ENCODE results near the gene MSRB1. TPM values are rescaled to one million over a fixed set of nuclear protein-coding genes. Genes with fewer than 3 reads are reported as not detected.

Gene MSRB1
- total and polyA plus RNA-seq, 2 of the 13 experiments (the other 11 are each of a cell fraction or from before 2014, with no cell fraction given): 32.1 to 75.4 TPM

GRCh38 chr16:1907226-1907860, 35.7 kb downstream of the MSRB1 start:
- H3K9me3 ChIP-seq (ENCODE audit: low read length): no peaks in the 10 kb centered on the region
- CTCF ChIA-PET (ENCODE audit: low intra/inter-chr PET ratio, low total read pairs): no interaction called here
- peak; percentile 27 for ATAC-seq
- intact Hi-C loops (cut with micrococcal nuclease; ENCODE audit: unreplicated experiment) (no loop called here), in situ Hi-C loops (cut with HindIII; ENCODE audit: extremely low pct_ligation_motif_present, low pct_unique_long_range_greater_than_20kb) (no loop called here)
- H3K27ac ChIP-seq (ENCODE audit: extremely low read length, insufficient read depth, low read length): no peak overlapping the region
- H4K20me1 ChIP-seq (ENCODE audit: insufficient read depth, low read length): no peaks in the 10 kb centered on the region
- H3K4me3 ChIP-seq (replicated peaks in 1 of 3; ENCODE audit: insufficient read depth in 1 of 3, low read depth in 2 of 3, low read length in 3 of 3): no peak overlapping the region
- no TSS peak for BruUV-seq (replicated peaks)
- no peak for FAIRE-seq
- WGBS (ENCODE audit: low lambda C conversion rate): 30% methylated on average over 2 of the region's 17 CpGs
- no peak overlapping the region for H3K9ac ChIP-seq (ENCODE audit: insufficient read depth, low read depth, low read length)
- POLR2A ChIA-PET: no interaction called here
- H3K27me3 ChIP-seq (ENCODE audit: control insufficient read depth in 1 of 2, insufficient read depth in 2 of 2, low read length in 2 of 2): peaks cover 21 to 71% of the 10 kb centered on the region in 2 experiments
- H3K36me3 ChIP-seq (replicated peaks in 1 of 2; ENCODE audit: control insufficient read depth in 1 of 2, insufficient read depth in 2 of 2, low read length in 2 of 2): no peaks in the 10 kb centered on the region
- H2AFZ ChIP-seq (ENCODE audit: low read length): no peak overlapping the region
- no peaks in the 10 kb centered on the region for H3K4me1 ChIP-seq (ENCODE audit: insufficient read depth, low read length)
- no peaks in the 10 kb centered on the region for H3K79me2 ChIP-seq (ENCODE audit: insufficient read depth, low read length)
- no peak for DNase-seq (ENCODE audit: low spot score)
- TF ChIP-seq ZNF572 (CRISPR knock-in tag; IDR thresholded peaks at IDR 0.05) (no peak), SOX13 (IDR thresholded peaks at IDR 0.05) (no peak), SOX13 (CRISPR knock-in tag; conservative IDR thresholded peaks at IDR 0.05 in 1 of 2, IDR thresholded peaks at IDR 0.05 in 1 of 2) (no peak), NCOA5 (CRISPR knock-in tag; IDR thresholded peaks at IDR 0.05) (no peak), ZNF773 (CRISPR knock-in tag; IDR thresholded peaks at IDR 0.05; ENCODE audit: borderline replicate concordance) (no peak), ZNF570 (CRISPR knock-in tag; IDR thresholded peaks at IDR 0.05; ENCODE audit: borderline replicate concordance) (no peak), ZSCAN22 (CRISPR knock-in tag; IDR thresholded peaks at IDR 0.05) (no peak), NPAS2 (CRISPR knock-in tag; IDR thresholded peaks at IDR 0.05; ENCODE audit: borderline replicate concordance) (no peak), SIN3B (IDR thresholded peaks at IDR 0.05; ENCODE audit: low read length) (no peak), TBX3 (IDR thresholded peaks at IDR 0.05; ENCODE audit: borderline replicate concordance) (no peak), ZNF513 (CRISPR knock-in tag; conservative IDR thresholded peaks at IDR 0.05) (no peak), PRPF4 (IDR thresholded peaks at IDR 0.05; ENCODE audit: low read depth, low read length, poor library complexity, severe bottlenecking) (no peak), SMAD9 (CRISPR knock-in tag; IDR thresholded peaks at IDR 0.05) (no peak)
- TF ChIP-seq, protein P1, sequence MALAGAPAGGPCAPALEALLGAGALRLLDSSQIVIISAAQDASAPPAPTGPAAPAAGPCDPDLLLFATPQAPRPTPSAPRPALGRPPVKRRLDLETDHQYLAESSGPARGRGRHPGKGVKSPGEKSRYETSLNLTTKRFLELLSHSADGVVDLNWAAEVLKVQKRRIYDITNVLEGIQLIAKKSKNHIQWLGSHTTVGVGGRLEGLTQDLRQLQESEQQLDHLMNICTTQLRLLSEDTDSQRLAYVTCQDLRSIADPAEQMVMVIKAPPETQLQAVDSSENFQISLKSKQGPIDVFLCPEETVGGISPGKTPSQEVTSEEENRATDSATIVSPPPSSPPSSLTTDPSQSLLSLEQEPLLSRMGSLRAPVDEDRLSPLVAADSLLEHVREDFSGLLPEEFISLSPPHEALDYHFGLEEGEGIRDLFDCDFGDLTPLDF (CRISPR knock-in tag; IDR thresholded peaks at IDR 0.05): no peak
- TF ChIP-seq, protein P2, sequence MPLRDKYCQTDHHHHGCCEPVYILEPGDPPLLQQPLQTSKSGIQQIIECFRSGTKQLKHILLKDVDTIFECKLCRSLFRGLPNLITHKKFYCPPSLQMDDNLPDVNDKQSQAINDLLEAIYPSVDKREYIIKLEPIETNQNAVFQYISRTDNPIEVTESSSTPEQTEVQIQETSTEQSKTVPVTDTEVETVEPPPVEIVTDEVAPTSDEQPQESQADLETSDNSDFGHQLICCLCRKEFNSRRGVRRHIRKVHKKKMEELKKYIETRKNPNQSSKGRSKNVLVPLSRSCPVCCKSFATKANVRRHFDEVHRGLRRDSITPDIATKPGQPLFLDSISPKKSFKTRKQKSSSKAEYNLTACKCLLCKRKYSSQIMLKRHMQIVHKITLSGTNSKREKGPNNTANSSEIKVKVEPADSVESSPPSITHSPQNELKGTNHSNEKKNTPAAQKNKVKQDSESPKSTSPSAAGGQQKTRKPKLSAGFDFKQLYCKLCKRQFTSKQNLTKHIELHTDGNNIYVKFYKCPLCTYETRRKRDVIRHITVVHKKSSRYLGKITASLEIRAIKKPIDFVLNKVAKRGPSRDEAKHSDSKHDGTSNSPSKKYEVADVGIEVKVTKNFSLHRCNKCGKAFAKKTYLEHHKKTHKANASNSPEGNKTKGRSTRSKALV (CRISPR knock-in tag; IDR thresholded peaks at IDR 0.05): no peak
- TF ChIP-seq, protein P3, sequence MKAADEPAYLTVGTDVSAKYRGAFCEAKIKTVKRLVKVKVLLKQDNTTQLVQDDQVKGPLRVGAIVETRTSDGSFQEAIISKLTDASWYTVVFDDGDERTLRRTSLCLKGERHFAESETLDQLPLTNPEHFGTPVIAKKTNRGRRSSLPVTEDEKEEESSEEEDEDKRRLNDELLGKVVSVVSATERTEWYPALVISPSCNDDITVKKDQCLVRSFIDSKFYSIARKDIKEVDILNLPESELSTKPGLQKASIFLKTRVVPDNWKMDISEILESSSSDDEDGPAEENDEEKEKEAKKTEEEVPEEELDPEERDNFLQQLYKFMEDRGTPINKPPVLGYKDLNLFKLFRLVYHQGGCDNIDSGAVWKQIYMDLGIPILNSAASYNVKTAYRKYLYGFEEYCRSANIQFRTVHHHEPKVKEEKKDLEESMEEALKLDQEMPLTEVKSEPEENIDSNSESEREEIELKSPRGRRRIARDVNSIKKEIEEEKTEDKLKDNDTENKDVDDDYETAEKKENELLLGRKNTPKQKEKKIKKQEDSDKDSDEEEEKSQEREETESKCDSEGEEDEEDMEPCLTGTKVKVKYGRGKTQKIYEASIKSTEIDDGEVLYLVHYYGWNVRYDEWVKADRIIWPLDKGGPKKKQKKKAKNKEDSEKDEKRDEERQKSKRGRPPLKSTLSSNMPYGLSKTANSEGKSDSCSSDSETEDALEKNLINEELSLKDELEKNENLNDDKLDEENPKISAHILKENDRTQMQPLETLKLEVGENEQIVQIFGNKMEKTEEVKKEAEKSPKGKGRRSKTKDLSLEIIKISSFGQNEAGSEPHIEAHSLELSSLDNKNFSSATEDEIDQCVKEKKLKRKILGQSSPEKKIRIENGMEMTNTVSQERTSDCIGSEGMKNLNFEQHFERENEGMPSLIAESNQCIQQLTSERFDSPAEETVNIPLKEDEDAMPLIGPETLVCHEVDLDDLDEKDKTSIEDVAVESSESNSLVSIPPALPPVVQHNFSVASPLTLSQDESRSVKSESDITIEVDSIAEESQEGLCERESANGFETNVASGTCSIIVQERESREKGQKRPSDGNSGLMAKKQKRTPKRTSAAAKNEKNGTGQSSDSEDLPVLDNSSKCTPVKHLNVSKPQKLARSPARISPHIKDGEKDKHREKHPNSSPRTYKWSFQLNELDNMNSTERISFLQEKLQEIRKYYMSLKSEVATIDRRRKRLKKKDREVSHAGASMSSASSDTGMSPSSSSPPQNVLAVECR (CRISPR knock-in tag; IDR thresholded peaks at IDR 0.05; ENCODE audit: borderline replicate concordance): no peak
- H3K4me2 ChIP-seq (ENCODE audit: low read depth, low read length): no peak overlapping the region

All from HepG2 (cell line).